Tibial nerve (tissue), 4 donors: ENCODE results near the gene ACOXL.

Source experiments
- CTCF ChIP-seq, 5 experiments: fragments of 200-600 bp in 3 of 5; fragments of 450-650 bp in 2 of 5; sonication (generic) in 3 of 5; IDR thresholded peaks; one replicate each; pipeline ENCODE4 v1.5.1; 2016 to 2019; ENCODE audit warnings: antibody characterized with exemption in 5 of 5, mild to moderate bottlenecking in 3 of 5, moderate library complexity in 2 of 5
- EP300 ChIP-seq, 2 donors: sonication (generic); formaldehyde crosslinking; IDR thresholded peaks; one replicate each; pipeline ENCODE4 v1.6.1; 2017; ENCODE audit warnings: antibody characterized with exemption in 2 of 2, mild to moderate bottlenecking in 1 of 2

GRCh38 chr2:111042772-111043771, 310.7 kb downstream of the ACOXL start:
- TF ChIP-seq CTCF (IDR thresholded peaks at IDR 0.05) = no peak
- TF ChIP-seq EP300 (IDR thresholded peaks at IDR 0.05) = no peak
